H9 (cell line): Measurements from ENCODE around the gene SMC4. TPM values are rescaled to one million over a fixed set of nuclear protein-coding genes. Genes with fewer than 3 reads are reported as not detected.

Source experiments
- DNase-seq: peaks from one replicate; pipeline ENCODE4 v3.0.0-alpha.2; 2017
- H2AFZ ChIP-seq: one replicate; pipeline ENCODE4 v1.6.1; 2013; ENCODE audit warnings: mild to moderate bottlenecking, low read length, control low read depth, moderate library complexity
- H2AK5ac ChIP-seq: 2 replicates; pipeline ENCODE4 v1.6.1; 2013; ENCODE audit warnings: low read length, control low read depth, mixed read lengths; ENCODE audit not compliant: insufficient read length
- H2BK120ac ChIP-seq: one replicate; pipeline ENCODE4 v1.6.1; 2013; ENCODE audit warnings: low read depth, mild to moderate bottlenecking, low read length, control low read depth, inconsistent platforms; ENCODE audit not compliant: poor library complexity, severe bottlenecking
- H2BK12ac ChIP-seq: 2 replicates; pipeline ENCODE4 v1.6.1; 2013; ENCODE audit warnings: low read length, control low read depth, mixed read lengths, low read depth; ENCODE audit not compliant: insufficient read length
- H2BK15ac ChIP-seq: 2 replicates; pipeline ENCODE4 v1.6.1; 2013; ENCODE audit warnings: low read depth, low read length, control low read depth
- H2BK20ac ChIP-seq: one replicate; pipeline ENCODE4 v1.6.1; 2013; ENCODE audit warnings: low read depth, mild to moderate bottlenecking, low read length, control low read depth, inconsistent platforms; ENCODE audit not compliant: poor library complexity, severe bottlenecking
- H2BK5ac ChIP-seq: 2 replicates; pipeline ENCODE4 v1.6.1; 2013; ENCODE audit warnings: low read length, control low read depth, mixed read lengths; ENCODE audit not compliant: insufficient read length
- H3K14ac ChIP-seq: 2 replicates; pipeline ENCODE4 v1.6.1; 2013; ENCODE audit warnings: low read length, control low read depth; ENCODE audit not compliant: insufficient read depth
- H3K18ac ChIP-seq: 2 replicates; pipeline ENCODE4 v1.6.1; 2013; ENCODE audit warnings: low read depth, mild to moderate bottlenecking, mixed read lengths, low read length, control low read depth; ENCODE audit not compliant: insufficient read length
- H3K23ac ChIP-seq: 2 replicates; pipeline ENCODE4 v1.6.1; 2013; ENCODE audit warnings: low read length, control low read depth, mixed read lengths, low read depth; ENCODE audit not compliant: insufficient read length
- H3K23me2 ChIP-seq: 2 replicates; pipeline ENCODE4 v1.6.1; 2013; ENCODE audit warnings: low read depth, mild to moderate bottlenecking, mixed read lengths, low read length, control low read depth; ENCODE audit not compliant: insufficient read length, poor library complexity, severe bottlenecking
- H3K27ac ChIP-seq: 2 replicates; pipeline ENCODE4 v1.5.1; 2013; ENCODE audit warnings: low read length, control low read depth, mixed read lengths, low read depth; ENCODE audit not compliant: insufficient read length
- H3K27me3 ChIP-seq: 2 replicates; pipeline ENCODE4 v1.6.1; 2013; ENCODE audit warnings: low read length, control low read depth, inconsistent platforms; ENCODE audit not compliant: insufficient read depth
- H3K4ac ChIP-seq: 2 replicates; pipeline ENCODE4 v1.6.1; 2013; ENCODE audit warnings: low read depth, mild to moderate bottlenecking, control low read depth, inconsistent platforms, low read length, moderate library complexity
- H3K4me1 ChIP-seq: 2 replicates; pipeline ENCODE4 v1.6.1; 2013; ENCODE audit warnings: low read length, control low read depth, inconsistent platforms; ENCODE audit not compliant: insufficient read depth
- H3K4me2 ChIP-seq: 2 replicates; pipeline ENCODE4 v1.6.1; 2013; ENCODE audit warnings: low read length, control low read depth, mixed read lengths; ENCODE audit not compliant: insufficient read length, insufficient read depth
- H3K56ac ChIP-seq: 2 replicates; pipeline ENCODE4 v1.6.1; 2013; ENCODE audit warnings: low read depth, mild to moderate bottlenecking, mixed read lengths, low read length, control low read depth; ENCODE audit not compliant: insufficient read length
- H3K79me1 ChIP-seq: 2 replicates; pipeline ENCODE4 v1.6.1; 2013; ENCODE audit warnings: low read depth, mild to moderate bottlenecking, moderate library complexity, low read length, control low read depth, inconsistent platforms; ENCODE audit not compliant: insufficient read depth, poor library complexity, severe bottlenecking
- H3K79me2 ChIP-seq: 2 replicates; pipeline ENCODE4 v1.6.1; 2013; ENCODE audit warnings: low read length, control low read depth, inconsistent platforms; ENCODE audit not compliant: insufficient read depth
- H3K9ac ChIP-seq: 2 replicates; pipeline ENCODE4 v1.6.1; 2013; ENCODE audit warnings: low read length, control low read depth, mixed read lengths; ENCODE audit not compliant: insufficient read length; ENCODE audit errors: extremely low read depth
- H3K9me3 ChIP-seq: one replicate; pipeline ENCODE4 v1.6.1; 2013; ENCODE audit warnings: low read depth, low read length, inconsistent platforms; ENCODE audit not compliant: control insufficient read depth
- H3T11ph ChIP-seq: one replicate; pipeline ENCODE4 v1.6.1; 2013; ENCODE audit warnings: mild to moderate bottlenecking, low read length, control low read depth, inconsistent platforms
- H4K20me1 ChIP-seq: one replicate; pipeline ENCODE4 v1.6.1; 2013; ENCODE audit not compliant: control insufficient read depth, insufficient read length, insufficient read depth
- H4K5ac ChIP-seq: 2 replicates; pipeline ENCODE4 v1.6.1; 2013; ENCODE audit warnings: low read depth, mild to moderate bottlenecking, mixed read lengths, low read length, control low read depth; ENCODE audit not compliant: insufficient read length
- H4K8ac ChIP-seq: replicated peaks from 2 replicates; pipeline ENCODE4 v1.6.1; 2013; ENCODE audit warnings: low read length, control low read depth, mixed read lengths, low read depth; ENCODE audit not compliant: insufficient read length
- H4K91ac ChIP-seq: 2 replicates; pipeline ENCODE4 v1.6.1; 2013; ENCODE audit warnings: low read depth, mild to moderate bottlenecking, moderate library complexity, mixed read lengths, low read length, control low read depth; ENCODE audit not compliant: insufficient read length
- H3K27ac Mint-ChIP-seq, 3 experiments: 2 replicates in 2 of 3; 3 replicates in 1 of 3; pipeline ENCODE4 v1.8.0; 2020 to 2021; ENCODE audit warnings: mixed read lengths in 3 of 3, mild to moderate bottlenecking in 1 of 3, moderate library complexity in 1 of 3
- H3K27me3 Mint-ChIP-seq: 2 replicates; pipeline ENCODE4 v1.8.0; 2021; ENCODE audit warnings: low read depth, mild to moderate bottlenecking, moderate library complexity, mixed read lengths
- H3K36me3 Mint-ChIP-seq, 3 experiments: 2 replicates in 2 of 3; 3 replicates in 1 of 3; pipeline ENCODE4 v1.8.0; 2020 to 2021; ENCODE audit warnings: low read depth in 3 of 3, mixed read lengths in 3 of 3; ENCODE audit not compliant: insufficient read depth in 1 of 3
- H3K4me1 Mint-ChIP-seq, 2 experiments: 2 replicates each; pipeline ENCODE4 v1.8.0; 2020; ENCODE audit warnings: mixed read lengths in 2 of 2
- H3K4me3 Mint-ChIP-seq, 2 experiments: 2 replicates in 1 of 2; 3 replicates in 1 of 2; pipeline ENCODE4 v1.8.0; 2020 to 2021; ENCODE audit warnings: mild to moderate bottlenecking in 2 of 2, mixed read lengths in 2 of 2, moderate library complexity in 1 of 2
- H3K9me3 Mint-ChIP-seq, 2 experiments: 2 replicates in 1 of 2; 3 replicates in 1 of 2; pipeline ENCODE4 v1.8.0; 2020; ENCODE audit warnings: mild to moderate bottlenecking in 2 of 2, mixed read lengths in 2 of 2, moderate library complexity in 1 of 2
- WGBS: extraction: QIAGEN DNeasy Blood & Tissue Kit; methylation state at CpG from one replicate; pipeline ENCODE4 v1.1.7; 2013; ENCODE audit warnings: missing lambda C conversion rate, low lambda C conversion rate, mixed read lengths; ENCODE audit not compliant: insufficient read length; ENCODE audit errors: extremely low coverage; 5-methylcytosine and 5-hydroxymethylcytosine counted together
- total RNA-seq: library from RNA; stranded (reverse); gene quantifications from 2 replicates; pipeline ENCODE4 v1.2.1, GENCODE V29; 2021
- TF ChIP-seq, protein P1 (sequence below): fragments of 200-600 bp; sonication (generic); conservative IDR thresholded peaks from 3 replicates; pipeline ENCODE4 v1.8.0; 2021; ENCODE audit warnings: antibody characterized with exemption, mild to moderate bottlenecking

Gene SMC4
- total RNA-seq, 1 experiment from 2014 or later, result 130 TPM

GRCh38 chr3:160470181-160470580 is 70.7 kb downstream of the SMC4 start:
- H3K4me2 ChIP-seq, result no peak overlapping the region
- Mint-ChIP-seq H3K27ac (no peak overlapping the region), H3K4me3 (no peak overlapping the region), H3K4me1 (no peaks in the 10 kb centered on the region), H3K27me3 (peaks cover 12% of the 10 kb centered on the region), H3K9me3 (peaks cover 16 to 24% of the 10 kb centered on the region in 2 experiments), H3K36me3 (peaks cover 7 to 17% (median 14%) of the 10 kb centered on the region in 3 experiments)
- no peaks in the 10 kb centered on the region for H3K4me1 ChIP-seq
- H3T11ph ChIP-seq, result no peak overlapping the region
- DNase-seq, result no peak
- H3K14ac ChIP-seq, result no peak overlapping the region
- H3K9ac ChIP-seq, result no peak overlapping the region
- no peaks in the 10 kb centered on the region for H4K20me1 ChIP-seq
- no peak overlapping the region for H4K8ac ChIP-seq
- H3K9me3 ChIP-seq, result peaks cover 7% of the 10 kb centered on the region
- H2AK5ac ChIP-seq, result no peak overlapping the region
- no peaks in the 10 kb centered on the region for H3K79me1 ChIP-seq
- no peak overlapping the region for H2BK120ac ChIP-seq
- no peak overlapping the region for H3K23ac ChIP-seq
- no peaks in the 10 kb centered on the region for H3K27me3 ChIP-seq
- H3K4ac ChIP-seq, result no peak overlapping the region
- H3K18ac ChIP-seq, result no peak overlapping the region
- no peaks in the 10 kb centered on the region for H3K23me2 ChIP-seq
- H2BK20ac ChIP-seq, result no peak overlapping the region
- H4K91ac ChIP-seq, result no peak overlapping the region
- no CpG with 5 or more reads among the region's 5 CpGs for WGBS
- H3K79me2 ChIP-seq, result no peaks in the 10 kb centered on the region
- no peak overlapping the region for H2BK15ac ChIP-seq
- no peak overlapping the region for H3K56ac ChIP-seq
- no peak overlapping the region for H2AFZ ChIP-seq
- no peak overlapping the region for H3K27ac ChIP-seq
- TF ChIP-seq, protein P1, sequence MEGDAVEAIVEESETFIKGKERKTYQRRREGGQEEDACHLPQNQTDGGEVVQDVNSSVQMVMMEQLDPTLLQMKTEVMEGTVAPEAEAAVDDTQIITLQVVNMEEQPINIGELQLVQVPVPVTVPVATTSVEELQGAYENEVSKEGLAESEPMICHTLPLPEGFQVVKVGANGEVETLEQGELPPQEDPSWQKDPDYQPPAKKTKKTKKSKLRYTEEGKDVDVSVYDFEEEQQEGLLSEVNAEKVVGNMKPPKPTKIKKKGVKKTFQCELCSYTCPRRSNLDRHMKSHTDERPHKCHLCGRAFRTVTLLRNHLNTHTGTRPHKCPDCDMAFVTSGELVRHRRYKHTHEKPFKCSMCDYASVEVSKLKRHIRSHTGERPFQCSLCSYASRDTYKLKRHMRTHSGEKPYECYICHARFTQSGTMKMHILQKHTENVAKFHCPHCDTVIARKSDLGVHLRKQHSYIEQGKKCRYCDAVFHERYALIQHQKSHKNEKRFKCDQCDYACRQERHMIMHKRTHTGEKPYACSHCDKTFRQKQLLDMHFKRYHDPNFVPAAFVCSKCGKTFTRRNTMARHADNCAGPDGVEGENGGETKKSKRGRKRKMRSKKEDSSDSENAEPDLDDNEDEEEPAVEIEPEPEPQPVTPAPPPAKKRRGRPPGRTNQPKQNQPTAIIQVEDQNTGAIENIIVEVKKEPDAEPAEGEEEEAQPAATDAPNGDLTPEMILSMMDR, result no peak
- H2BK5ac ChIP-seq, result no peak overlapping the region
- no peak overlapping the region for H4K5ac ChIP-seq
- no peak overlapping the region for H2BK12ac ChIP-seq
